K562 (cell line): ENCODE data around the gene PPP4R3A. TPM values are rescaled to one million over a fixed set of nuclear protein-coding genes. Genes with fewer than 3 reads are reported as not detected.
A peak's percentile ranks its signal among the peaks of the same experiment; 100 is the strongest.

Experiments used
- ATF4 ChIP-seq: fragments of 450-650 bp; formaldehyde crosslinking; IDR thresholded peaks from 2 replicates; pipeline ENCODE4 v1.4.0; 2022; ENCODE audit warnings: mild to moderate bottlenecking, moderate library complexity
- BACH1 ChIP-seq: fragments of 200-800 bp; sonication (Bioruptor generic); IDR thresholded peaks from 2 replicates; pipeline ENCODE4 v1.6.1; 2016; ENCODE audit warnings: missing genetic modification characterization, missing compliant biosample characterization
- CBFA2T2 ChIP-seq: fragments of 450-650 bp; conservative IDR thresholded peaks from 2 replicates; pipeline ENCODE4 v1.6.1; 2017; ENCODE audit warnings: mild to moderate bottlenecking
- CTBP1 ChIP-seq: fragments of 450-650 bp; IDR thresholded peaks from 2 replicates; pipeline ENCODE4 v1.6.1; 2016; ENCODE audit warnings: borderline replicate concordance
- CXXC5 ChIP-seq: fragments of 250-450 bp; sonication (Bioruptor Pico); IDR thresholded peaks from 2 replicates; pipeline ENCODE4 v1.8.0; 2022; ENCODE audit warnings: inconsistent platforms, mild to moderate bottlenecking, moderate library complexity
- DNMT1 ChIP-seq: fragments of 450-650 bp; IDR thresholded peaks from 2 replicates; pipeline ENCODE4 v1.6.1; 2016; ENCODE audit warnings: antibody characterized with exemption, mild to moderate bottlenecking
- IRF9 ChIP-seq: fragments of 450-650 bp; IDR thresholded peaks from 2 replicates; pipeline ENCODE4 v1.6.1; 2016; ENCODE audit warnings: missing biosample characterization, missing genetic modification characterization
- KAT7 ChIP-seq: sonication (generic); formaldehyde crosslinking; IDR thresholded peaks from 2 replicates; pipeline ENCODE4 v1.8.0; 2022; ENCODE audit warnings: missing genetic modification reagents, mild to moderate bottlenecking, borderline replicate concordance
- KHSRP ChIP-seq: fragments of 450-650 bp; IDR thresholded peaks from 2 replicates; pipeline ENCODE4 v1.6.1; 2017
- MAFK ChIP-seq: IDR thresholded peaks from 2 replicates; pipeline ENCODE4 v1.6.1; 2011; ENCODE audit warnings: low read length, improper control_type of control experiment
- NR2C2 ChIP-seq, 2 experiments: fragments of 200-800 bp in 1 of 2; sonication (Bioruptor generic) in 1 of 2; sonication (generic) in 1 of 2; formaldehyde crosslinking in 1 of 2; IDR thresholded peaks; 2 replicates each; pipeline versions ENCODE4 v1.6.1 to v1.8.0; 2016 to 2022; ENCODE audit warnings: mild to moderate bottlenecking in 1 of 2, missing compliant biosample characterization in 1 of 2, missing genetic modification characterization in 1 of 2, missing genetic modification reagents in 1 of 2
- NR3C1 ChIP-seq: sonication (generic); formaldehyde crosslinking; IDR thresholded peaks from 2 replicates; pipeline ENCODE4 v1.8.1; 2022; ENCODE audit warnings: missing genetic modification reagents
- RBM17 ChIP-seq: fragments of 200-400 bp; formaldehyde crosslinking; IDR thresholded peaks from 2 replicates; pipeline ENCODE4 v1.6.1; 2017; ENCODE audit warnings: low read depth, mild to moderate bottlenecking, low read length, borderline replicate concordance
- RCOR1 ChIP-seq, 2 experiments: IDR thresholded peaks; 2 replicates each; pipeline ENCODE4 v1.6.1; 2012; ENCODE audit warnings: low read depth in 2 of 2, low read length in 2 of 2, borderline replicate concordance in 1 of 2, improper control_type of control experiment in 1 of 2
- SMAD3 ChIP-seq: fragments of 450-650 bp; formaldehyde crosslinking; conservative IDR thresholded peaks from 2 replicates; pipeline ENCODE4 v1.4.0; 2020; ENCODE audit warnings: mild to moderate bottlenecking
- SNIP1 ChIP-seq: fragments of 450-650 bp; IDR thresholded peaks from 2 replicates; pipeline ENCODE4 v1.7.1; 2017; ENCODE audit warnings: low read depth, mild to moderate bottlenecking
- SRSF7 ChIP-seq: fragments of 200-400 bp; formaldehyde crosslinking; optimal IDR thresholded peaks from 2 replicates; pipeline ENCODE3; 2017; ENCODE audit warnings: mild to moderate bottlenecking, low read depth, low read length
- THRAP3 ChIP-seq: fragments of 450-650 bp; IDR thresholded peaks from 2 replicates; pipeline ENCODE4 v1.6.1; 2016; ENCODE audit warnings: mild to moderate bottlenecking, inconsistent platforms, borderline replicate concordance
- ZBTB12 ChIP-seq: fragments of 250-450 bp; sonication (Bioruptor Pico); IDR thresholded peaks from 2 replicates; pipeline ENCODE4 v1.4.0; 2020
- ZNF184 ChIP-seq: sonication (generic); formaldehyde crosslinking; IDR thresholded peaks from 2 replicates; pipeline ENCODE4 v1.5.0; 2020; ENCODE audit warnings: missing genetic modification reagents
- ZNF232 ChIP-seq: sonication (generic); formaldehyde crosslinking; IDR thresholded peaks from 2 replicates; pipeline ENCODE4 v1.8.0; 2022; ENCODE audit warnings: mild to moderate bottlenecking, missing genetic modification reagents
- ZNF280B ChIP-seq: fragments of 250-450 bp; sonication (Bioruptor Pico); IDR thresholded peaks from 2 replicates; pipeline ENCODE4 v1.5.1; 2021; ENCODE audit warnings: mild to moderate bottlenecking
- ZNF512 ChIP-seq: IDR thresholded peaks from 2 replicates; pipeline ENCODE4 v1.6.1; 2016; ENCODE audit warnings: missing genetic modification characterization, missing compliant biosample characterization
- ZNF766 ChIP-seq: fragments of 200-800 bp; sonication (Bioruptor generic); conservative IDR thresholded peaks from 2 replicates; pipeline ENCODE4 v1.6.1; 2016; ENCODE audit warnings: missing genetic modification characterization, missing compliant biosample characterization
- polyA plus RNA-seq, 8 experiments: library from polyadenylated mRNA; depleted of rRNA in 4 of 8; stranded (reverse) in 5 of 8; unstranded in 3 of 8; fragments of >200 nt; fragmentation: Nextera tagmentation in 2 of 8; fragmentation: Illumina TruSeq in 1 of 8; extraction: Ambion mirVana in 2 of 8; extraction: Trizol in 1 of 8; gene quantifications; 2 replicates each; pipeline versions ENCODE4 v1.2.1 to v1.2.3, GENCODE V29; 2011 to 2014; ENCODE audit warnings: inconsistent platforms in 1 of 8, missing spikeins in 1 of 8
- total RNA-seq, 7 experiments: library from RNA; depleted of rRNA in 6 of 7; stranded (reverse); fragments of >200 nt in 6 of 7; fragmentation: Illumina TruSeq in 2 of 7; extraction: Trizol in 2 of 7; gene quantifications; 2 replicates each; pipeline versions ENCODE4 v1.2.1 to v1.2.3, GENCODE V29; 2011 to 2021; ENCODE audit warnings: low replicate concordance in 1 of 7

Gene PPP4R3A
- total and polyA plus RNA-seq, 9 of the 15 experiments (the other 6 are each of a cell fraction or from before 2014, with no cell fraction given): 9.5 to 54.9 (median 44.9) TPM

GRCh38 chr14:91417983-91418386 lies 92.1 kb downstream of the PPP4R3A start (continued):
- TF ChIP-seq IRF9 (tag): no peak
- TF ChIP-seq KAT7: no peak
- no peak for TF ChIP-seq MAFK
- no peak for TF ChIP-seq BACH1 (tag)
- no peak for TF ChIP-seq ZNF280B (CRISPR knock-in tag)
- no peak for TF ChIP-seq ZBTB12 (CRISPR knock-in tag)
- peak; percentile 98 for TF ChIP-seq NR3C1 (CRISPR knock-in tag)
- no peak for TF ChIP-seq SRSF7
- TF ChIP-seq RCOR1 (IDR thresholded peaks at IDR 0.05; ENCODE audit: borderline replicate concordance in 1 of 2, low read depth in 2 of 2, low read length in 2 of 2): no peak
- peak; percentile 89 for TF ChIP-seq NR2C2 (CRISPR knock-in tag; IDR thresholded peaks at IDR 0.05)
- TF ChIP-seq NR2C2 (tag; IDR thresholded peaks at IDR 0.05): no peak
- no peak for TF ChIP-seq ATF4 (CRISPR knock-in tag)
- TF ChIP-seq SNIP1: no peak
- TF ChIP-seq KHSRP: no peak
- no peak for TF ChIP-seq ZNF184
- no peak for TF ChIP-seq DNMT1
- TF ChIP-seq ZNF766 (CRISPR knock-in tag): peak; percentile 60; the same call in 1 of the 2 replicates
- TF ChIP-seq RBM17: no peak
- no peak for TF ChIP-seq THRAP3
- 0 out of 2 replicates have a peak, but pooled peaks have one; percentile 13 for TF ChIP-seq CTBP1
- no peak for TF ChIP-seq SMAD3 (CRISPR knock-in tag)
- TF ChIP-seq CBFA2T2: no peak
- TF ChIP-seq CXXC5 (CRISPR knock-in tag): peak; percentile 80
- TF ChIP-seq ZNF232: peak; percentile 97
- TF ChIP-seq ZNF512: no peak
